ENCODE data around the gene CFAP54. TPM values are rescaled to one million over a fixed set of nuclear protein-coding genes. Genes with fewer than 3 reads are reported as not detected.
"Not testable (repeated sequence)": the region's sequence is repeated elsewhere in the genome, so short reads cannot be mapped to it uniquely, and the experiment has no call there.

CFAP54 gene
- total RNA-seq, 1 donor from 2014 or later: 8.9 TPM

DNA sequence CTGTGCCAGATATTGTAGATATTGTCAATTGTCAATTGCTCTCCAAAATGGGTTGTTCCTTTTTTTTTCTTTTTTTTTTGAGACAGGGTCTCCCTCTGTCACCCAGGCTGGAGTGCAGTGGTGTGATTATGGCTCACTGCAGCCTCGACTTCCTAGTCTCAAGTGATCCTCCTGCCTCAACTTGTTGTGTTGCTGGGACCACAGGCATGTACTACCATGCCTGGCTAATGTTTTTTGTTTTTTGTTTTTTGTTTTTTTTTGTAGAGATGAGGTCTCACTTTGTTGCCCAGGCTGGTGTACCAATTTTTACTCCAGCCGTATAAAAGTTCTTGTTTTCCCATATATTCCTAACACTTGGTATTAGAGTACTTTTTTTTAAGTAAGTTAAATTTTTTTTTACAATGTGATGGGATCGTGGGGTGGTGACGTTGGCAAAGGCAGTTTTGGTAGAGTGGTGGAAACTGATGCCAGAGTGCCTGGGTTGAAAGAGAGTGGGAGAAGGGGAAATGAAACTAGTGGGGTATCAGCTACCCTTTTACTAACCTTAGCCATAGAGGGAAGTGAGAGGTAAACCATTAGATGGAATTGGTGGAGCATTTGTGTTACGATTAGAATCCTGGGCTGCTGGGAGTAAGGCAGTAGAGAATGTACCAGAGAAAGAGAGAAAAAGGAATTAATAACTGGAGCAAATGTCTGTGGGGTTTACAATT, 33.0 kb upstream of the CFAP54 start:
- no peaks in the 10 kb centered on the region for H3K27me3 Mint-ChIP-seq
- H3K4me3 Mint-ChIP-seq: no peak overlapping the region
- no peak for DNase-seq (ENCODE audit: extremely low spot score, unreplicated experiment)
- H3K36me3 Mint-ChIP-seq: no peaks in the 10 kb centered on the region
- TF ChIP-seq, protein P1, sequence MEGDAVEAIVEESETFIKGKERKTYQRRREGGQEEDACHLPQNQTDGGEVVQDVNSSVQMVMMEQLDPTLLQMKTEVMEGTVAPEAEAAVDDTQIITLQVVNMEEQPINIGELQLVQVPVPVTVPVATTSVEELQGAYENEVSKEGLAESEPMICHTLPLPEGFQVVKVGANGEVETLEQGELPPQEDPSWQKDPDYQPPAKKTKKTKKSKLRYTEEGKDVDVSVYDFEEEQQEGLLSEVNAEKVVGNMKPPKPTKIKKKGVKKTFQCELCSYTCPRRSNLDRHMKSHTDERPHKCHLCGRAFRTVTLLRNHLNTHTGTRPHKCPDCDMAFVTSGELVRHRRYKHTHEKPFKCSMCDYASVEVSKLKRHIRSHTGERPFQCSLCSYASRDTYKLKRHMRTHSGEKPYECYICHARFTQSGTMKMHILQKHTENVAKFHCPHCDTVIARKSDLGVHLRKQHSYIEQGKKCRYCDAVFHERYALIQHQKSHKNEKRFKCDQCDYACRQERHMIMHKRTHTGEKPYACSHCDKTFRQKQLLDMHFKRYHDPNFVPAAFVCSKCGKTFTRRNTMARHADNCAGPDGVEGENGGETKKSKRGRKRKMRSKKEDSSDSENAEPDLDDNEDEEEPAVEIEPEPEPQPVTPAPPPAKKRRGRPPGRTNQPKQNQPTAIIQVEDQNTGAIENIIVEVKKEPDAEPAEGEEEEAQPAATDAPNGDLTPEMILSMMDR (conservative IDR thresholded peaks at IDR 0.05): no peak
- no peak overlapping the region for H3K27ac Mint-ChIP-seq
- no peaks in the 10 kb centered on the region for H3K4me1 Mint-ChIP-seq (ENCODE audit: unreplicated experiment)
- no peaks in the 10 kb centered on the region for H3K9me3 Mint-ChIP-seq

DNA sequence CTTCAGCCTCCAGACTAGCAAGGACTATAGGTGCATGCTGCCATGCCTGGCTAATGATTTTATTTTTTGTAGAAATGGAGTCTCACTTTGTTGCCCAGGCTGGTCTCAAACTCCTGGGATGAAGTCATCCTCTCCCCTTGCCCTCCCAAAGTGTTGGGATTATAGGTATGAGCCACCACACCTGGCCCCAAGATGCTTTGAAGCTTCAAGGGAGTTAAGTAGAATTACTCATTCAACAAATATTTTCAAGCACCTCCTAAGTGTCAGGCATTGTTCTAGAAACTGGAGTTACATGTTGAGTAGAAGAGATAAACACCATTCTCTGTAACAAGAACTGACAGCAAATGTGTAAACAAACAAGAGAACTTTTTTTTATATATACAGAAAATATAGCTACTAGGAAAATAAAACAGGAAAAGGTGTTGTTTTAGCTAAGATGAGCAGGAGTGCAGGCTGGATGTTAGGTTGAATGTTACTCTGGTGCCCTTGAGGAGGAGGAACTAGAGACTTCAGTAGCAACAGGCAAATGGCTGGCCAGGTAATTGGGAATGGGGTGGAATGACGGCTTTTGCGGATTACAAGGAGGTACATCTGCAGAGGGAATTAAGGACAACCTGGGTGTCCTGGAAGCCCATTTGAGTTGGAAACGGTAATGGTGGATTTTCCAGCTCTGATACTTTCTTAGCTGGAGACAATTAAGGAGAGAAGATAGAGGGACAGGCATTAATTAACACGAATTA, 32.0 kb upstream of the CFAP54 start:
- TF ChIP-seq, protein P1 (conservative IDR thresholded peaks at IDR 0.05): no peak
- H3K9me3 Mint-ChIP-seq: no peaks in the 10 kb centered on the region
- H3K27me3 Mint-ChIP-seq: no peaks in the 10 kb centered on the region
- no peak overlapping the region for H3K27ac Mint-ChIP-seq
- H3K4me3 Mint-ChIP-seq: no peak overlapping the region
- no peaks in the 10 kb centered on the region for H3K36me3 Mint-ChIP-seq
- no peaks in the 10 kb centered on the region for H3K4me1 Mint-ChIP-seq (ENCODE audit: unreplicated experiment)
- DNase-seq (ENCODE audit: extremely low spot score, unreplicated experiment): no peak

DNA sequence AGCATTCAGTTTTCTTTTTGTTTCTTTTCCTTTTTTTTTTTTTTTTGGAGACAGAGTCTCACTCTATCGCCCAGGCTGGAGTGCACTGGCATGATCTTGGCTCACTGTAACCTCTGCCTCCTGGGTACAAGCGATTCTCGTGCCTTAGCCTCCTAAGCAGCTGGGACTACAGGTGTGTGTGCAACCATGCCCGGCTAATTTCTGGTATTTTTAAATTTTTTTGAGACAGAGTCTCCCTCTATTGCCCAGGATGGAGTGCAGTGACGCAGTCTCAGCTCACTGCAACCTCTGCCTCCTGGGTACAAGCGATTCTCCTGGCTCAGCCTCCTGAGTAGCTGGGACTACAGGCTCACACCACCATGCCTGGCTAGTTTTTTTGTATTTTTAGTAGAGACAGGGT, 30.1 kb upstream of the CFAP54 start:
- H3K4me1 Mint-ChIP-seq (ENCODE audit: unreplicated experiment); H3K4me3 Mint-ChIP-seq; H3K27ac Mint-ChIP-seq; H3K27me3 Mint-ChIP-seq; DNase-seq (ENCODE audit: extremely low spot score, unreplicated experiment); H3K9me3 Mint-ChIP-seq; H3K36me3 Mint-ChIP-seq: not testable (repeated sequence)

DNA sequence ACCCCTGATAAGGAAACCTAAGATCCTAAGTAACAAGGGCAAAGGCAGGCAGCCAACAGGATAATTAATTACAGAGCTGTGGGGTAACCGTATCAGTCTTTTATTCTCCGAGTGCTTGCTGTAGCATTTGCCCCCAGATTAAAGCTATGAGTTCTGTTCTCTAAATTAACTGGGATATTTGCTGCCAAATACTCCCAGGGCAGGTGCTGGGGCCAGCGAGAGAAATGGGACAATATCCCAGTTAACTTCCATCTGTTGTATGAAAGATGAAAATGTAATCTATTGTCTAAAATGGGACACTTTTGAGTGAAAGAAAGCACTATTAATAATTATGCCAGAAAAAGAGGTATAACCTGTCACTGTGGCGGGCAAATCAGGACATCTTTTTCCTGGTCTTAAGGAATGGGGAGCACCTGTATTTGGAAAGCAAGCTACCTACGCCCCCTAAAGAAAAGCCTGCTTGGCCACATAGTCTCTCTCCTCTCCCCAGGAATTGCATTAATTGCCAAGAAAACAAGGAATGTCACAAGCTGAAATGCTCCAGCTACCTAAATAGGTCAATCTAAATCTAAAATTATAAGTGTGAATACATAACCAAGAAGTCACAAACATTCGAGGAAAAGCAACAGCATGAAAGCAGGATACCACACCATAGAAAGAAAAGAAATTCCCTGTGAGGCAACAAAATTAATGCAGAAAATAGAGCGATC, 26.7 kb upstream of the CFAP54 start:
- TF ChIP-seq, protein P1 (conservative IDR thresholded peaks at IDR 0.05): no peak
- no peak for DNase-seq (ENCODE audit: extremely low spot score, unreplicated experiment)
- Mint-ChIP-seq H3K27me3 (no peaks in the 10 kb centered on the region), H3K4me1 (ENCODE audit: unreplicated experiment) (peaks cover 4% of the 10 kb centered on the region), H3K36me3 (no peaks in the 10 kb centered on the region), H3K27ac (no peak overlapping the region), H3K9me3 (no peaks in the 10 kb centered on the region), H3K4me3 (no peak overlapping the region)

DNA sequence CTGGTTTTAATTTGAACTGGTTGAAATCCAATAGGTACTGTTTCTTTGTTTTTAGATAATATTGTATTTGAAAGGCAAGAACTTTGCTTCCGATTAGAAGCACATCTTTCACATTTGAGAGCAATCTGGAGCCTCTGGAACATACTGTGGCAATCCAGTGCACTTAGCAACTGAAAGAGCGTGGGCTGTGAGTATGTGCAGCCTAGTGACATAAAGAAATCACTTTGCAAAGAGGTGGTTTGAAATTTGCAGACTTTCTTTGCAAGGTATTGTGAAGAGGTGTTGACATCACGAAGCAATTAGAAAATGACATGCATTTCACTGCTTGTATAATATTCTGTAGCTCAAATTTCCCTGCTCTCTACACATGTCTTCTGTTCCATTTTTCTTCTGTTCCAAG, 23.5 kb upstream of the CFAP54 start:
- H3K4me3 Mint-ChIP-seq: no peak overlapping the region
- H3K36me3 Mint-ChIP-seq: no peaks in the 10 kb centered on the region
- H3K27me3 Mint-ChIP-seq: no peaks in the 10 kb centered on the region
- TF ChIP-seq, protein P1 (conservative IDR thresholded peaks at IDR 0.05): no peak
- H3K9me3 Mint-ChIP-seq: no peaks in the 10 kb centered on the region
- H3K4me1 Mint-ChIP-seq (ENCODE audit: unreplicated experiment): peaks cover 4% of the 10 kb centered on the region
- H3K27ac Mint-ChIP-seq: no peak overlapping the region
- DNase-seq (ENCODE audit: extremely low spot score, unreplicated experiment): no peak
